Neural progenitor cell (in vitro differentiated cells): ENCODE results near the gene YPEL2. TPM values are rescaled to one million over a fixed set of nuclear protein-coding genes. Genes with fewer than 3 reads are reported as not detected.

ENCODE experiments used
- DNase-seq: peaks from one replicate; pipeline ENCODE4 v3.0.0-alpha.2; 2016; ENCODE audit warnings: low spot score
- H2AFZ ChIP-seq: fragments of 200-600 bp; sonication (generic); replicated peaks from 2 replicates; pipeline ENCODE4 v1.6.1; 2016; ENCODE audit warnings: antibody characterized with exemption
- H3F3A ChIP-seq: fragments of 200-600 bp; sonication (generic); 2 replicates; pipeline ENCODE4 v1.6.1; 2016; ENCODE audit warnings: antibody characterized with exemption, low read depth
- H3K27ac ChIP-seq: fragments of 200-600 bp; sonication (generic); 2 replicates; pipeline ENCODE4 v1.5.1; 2016; ENCODE audit warnings: mild to moderate bottlenecking
- H3K27me3 ChIP-seq: fragments of 200-600 bp; sonication (generic); 2 replicates; pipeline ENCODE4 v1.6.1; 2016; ENCODE audit warnings: mild to moderate bottlenecking, moderate library complexity
- H3K36me3 ChIP-seq: fragments of 200-600 bp; sonication (generic); 2 replicates; pipeline ENCODE4 v1.5.1; 2016
- H3K4me1 ChIP-seq: fragments of 200-600 bp; sonication (generic); 2 replicates; pipeline ENCODE4 v1.6.1; 2016; ENCODE audit warnings: mixed run types
- H3K4me2 ChIP-seq: fragments of 200-600 bp; sonication (generic); 2 replicates; pipeline ENCODE4 v1.6.1; 2016
- H3K4me3 ChIP-seq: fragments of 200-600 bp; sonication (generic); 2 replicates; pipeline ENCODE4 v1.5.1; 2016
- H3K79me2 ChIP-seq: fragments of 200-600 bp; sonication (generic); 2 replicates; pipeline ENCODE4 v1.6.1; 2016; ENCODE audit warnings: low read depth
- H3K9ac ChIP-seq: fragments of 200-600 bp; sonication (generic); 2 replicates; pipeline ENCODE4 v1.6.1; 2016
- H3K9me3 ChIP-seq: fragments of 200-600 bp; sonication (generic); 2 replicates; pipeline ENCODE4 v1.5.1; 2016; ENCODE audit warnings: low read depth
- H4K20me1 ChIP-seq: fragments of 200-600 bp; sonication (generic); 2 replicates; pipeline ENCODE4 v1.6.1; 2016; ENCODE audit warnings: low read depth
- H3K27ac Mint-ChIP-seq: 3 replicates; pipeline ENCODE4 v1.8.0; 2021; ENCODE audit warnings: mixed read lengths
- H3K27me3 Mint-ChIP-seq: 2 replicates; pipeline ENCODE4 v1.8.0; 2022; ENCODE audit warnings: low read depth, mild to moderate bottlenecking, inconsistent platforms, moderate library complexity, mixed read lengths; ENCODE audit not compliant: insufficient read depth
- H3K36me3 Mint-ChIP-seq: 3 replicates; pipeline ENCODE4 v1.8.0; 2021; ENCODE audit warnings: mixed read lengths
- H3K4me1 Mint-ChIP-seq: 3 replicates; pipeline ENCODE4 v1.8.0; 2021; ENCODE audit warnings: mixed read lengths
- H3K4me3 Mint-ChIP-seq: 3 replicates; pipeline ENCODE4 v1.8.0; 2021; ENCODE audit warnings: mild to moderate bottlenecking, moderate library complexity, mixed read lengths
- H3K9me3 Mint-ChIP-seq: 3 replicates; pipeline ENCODE4 v1.8.0; 2020; ENCODE audit warnings: mixed read lengths
- CTCF ChIP-seq: fragments of 200-600 bp; sonication (generic); IDR thresholded peaks from 2 replicates; pipeline ENCODE4 v1.5.1; 2017; ENCODE audit warnings: antibody characterized with exemption, mild to moderate bottlenecking
- EZH2 ChIP-seq: fragments of 200-600 bp; sonication (generic); IDR thresholded peaks from 2 replicates; pipeline ENCODE4 v1.6.1; 2017; ENCODE audit warnings: antibody characterized with exemption, mild to moderate bottlenecking, moderate library complexity
- EZH2phosphoT487 ChIP-seq: fragments of 200-600 bp; sonication (generic); IDR thresholded peaks from 2 replicates; pipeline ENCODE4 v1.6.1; 2017; ENCODE audit warnings: antibody characterized with exemption
- total RNA-seq: library from RNA; depleted of rRNA; stranded (reverse); fragments of >200 nt; gene quantifications from 2 replicates; pipeline ENCODE4 v1.2.3, GENCODE V29; 2015; ENCODE audit warnings: low replicate concordance

YPEL2 gene
- total RNA-seq, 1 donor from 2014 or later: 38.0 TPM

DNA sequence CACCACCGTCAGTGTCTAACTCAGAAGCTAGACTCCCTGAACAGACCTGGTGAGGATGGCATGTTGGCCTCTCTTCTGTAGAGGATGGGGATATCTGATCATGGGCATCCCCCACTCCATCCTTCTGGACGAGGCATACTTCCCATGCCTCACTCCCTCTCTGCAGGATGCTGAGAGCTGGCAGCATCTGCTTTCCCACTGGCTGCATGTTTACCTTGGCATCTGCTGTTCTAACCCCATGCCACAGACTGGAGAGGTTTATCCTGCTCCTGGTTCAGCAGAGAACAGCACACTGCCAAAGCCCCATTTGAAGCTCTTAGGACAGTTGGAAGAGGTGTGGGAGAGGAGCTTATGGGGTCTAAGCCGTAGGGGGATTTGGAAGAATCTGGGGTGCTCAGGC is 46.0 kb downstream of the YPEL2 start:
- no peak overlapping the region for H3K27ac ChIP-seq
- H3K4me3 Mint-ChIP-seq: no peak overlapping the region

DNA sequence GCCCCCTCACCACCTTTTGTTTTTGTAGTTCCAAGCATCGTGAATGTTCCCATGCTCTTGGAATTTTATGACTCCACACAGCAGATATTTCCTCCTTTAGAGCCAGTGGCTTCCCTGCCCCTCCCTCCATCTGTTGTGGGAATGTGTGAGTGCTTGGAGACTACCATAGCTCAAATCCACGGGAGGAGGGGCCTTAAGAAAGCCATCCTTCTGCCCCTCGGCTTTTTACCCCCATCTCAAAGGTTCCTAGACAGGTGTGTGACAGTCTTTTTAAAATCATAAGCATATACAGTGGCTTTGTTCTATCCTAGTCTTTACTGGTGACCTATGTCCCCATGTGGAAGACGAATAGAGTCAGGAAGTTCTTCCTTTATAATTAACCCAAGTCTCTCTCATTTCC is 47.2 kb downstream of the YPEL2 start:
- Histone ChIP-seq H3K9me3 (no peaks in the 10 kb centered on the region), H3K27ac (no peak overlapping the region), H3K36me3 (no peaks in the 10 kb centered on the region), H3K4me1 (peaks cover 5% of the 10 kb centered on the region), H2AFZ (no peak overlapping the region), H3K4me2 (no peak overlapping the region), H3K27me3 (no peaks in the 10 kb centered on the region), H4K20me1 (peaks cover 63% of the 10 kb centered on the region), H3F3A (no peaks in the 10 kb centered on the region), H3K79me2 (peaks cover 13% of the 10 kb centered on the region), H3K4me3 (no peak overlapping the region), H3K9ac (no peak overlapping the region)
- H3K27ac Mint-ChIP-seq: peak overlapping the region; percentile 40
- no peak for TF ChIP-seq CTCF
- TF ChIP-seq EZH2: no peak
- no peak for TF ChIP-seq EZH2phosphoT487
- H3K4me3 Mint-ChIP-seq: no peak overlapping the region
- no peak for DNase-seq
- H3K4me1 Mint-ChIP-seq: peaks cover 16% of the 10 kb centered on the region
- H3K36me3 Mint-ChIP-seq: peaks cover 1% of the 10 kb centered on the region
- H3K27me3 Mint-ChIP-seq: peaks cover 2% of the 10 kb centered on the region
- no peaks in the 10 kb centered on the region for H3K9me3 Mint-ChIP-seq

More for the DNA sequence above, 46.0 kb downstream of the YPEL2 start:
- Histone ChIP-seq H3K9me3 (no peaks in the 10 kb centered on the region), H3K36me3 (no peaks in the 10 kb centered on the region), H2AFZ (no peak overlapping the region), H4K20me1 (peaks cover 73% of the 10 kb centered on the region), H3K4me1 (peaks cover 17% of the 10 kb centered on the region), H3K79me2 (peaks cover 20% of the 10 kb centered on the region), H3K4me2 (no peak overlapping the region), H3K27me3 (no peaks in the 10 kb centered on the region), H3K9ac (no peak overlapping the region), H3F3A (no peaks in the 10 kb centered on the region), H3K4me3 (no peak overlapping the region)
- no peak for DNase-seq
- Mint-ChIP-seq H3K27ac (peak overlapping the region; percentile 72), H3K27me3 (peaks cover 2% of the 10 kb centered on the region), H3K9me3 (no peaks in the 10 kb centered on the region), H3K4me1 (peaks cover 27% of the 10 kb centered on the region), H3K36me3 (peaks cover 1% of the 10 kb centered on the region)
- TF ChIP-seq CTCF (no peak), EZH2 (no peak), EZH2phosphoT487 (no peak)

GRCh38 chr17:59380474-59380873 is 49.0 kb downstream of the YPEL2 start:
- Histone ChIP-seq H3K4me3 (no peak overlapping the region), H2AFZ (no peak overlapping the region), H3F3A (no peaks in the 10 kb centered on the region), H3K27ac (no peak overlapping the region), H3K9ac (no peak overlapping the region), H3K79me2 (peaks cover 4% of the 10 kb centered on the region), H3K4me2 (no peak overlapping the region), H3K27me3 (no peaks in the 10 kb centered on the region), H4K20me1 (peaks cover 56% of the 10 kb centered on the region), H3K36me3 (no peaks in the 10 kb centered on the region), H3K4me1 (peaks cover 5% of the 10 kb centered on the region), H3K9me3 (no peaks in the 10 kb centered on the region)
- Mint-ChIP-seq H3K27ac (no peak overlapping the region), H3K9me3 (no peaks in the 10 kb centered on the region), H3K27me3 (peaks cover 2% of the 10 kb centered on the region), H3K36me3 (peaks cover 1% of the 10 kb centered on the region), H3K4me1 (peaks cover 11% of the 10 kb centered on the region), H3K4me3 (no peak overlapping the region)
- TF ChIP-seq CTCF: no peak
- TF ChIP-seq EZH2phosphoT487: no peak
- TF ChIP-seq EZH2: no peak
- DNase-seq: no peak
